Common myeloid progenitor, CD34-positive (primary cell): ENCODE data around the gene WDR88.
A peak's percentile ranks its signal among the peaks of the same experiment; 100 is the strongest.
"Not testable (repeated sequence)": the region's sequence is repeated elsewhere in the genome, so short reads cannot be mapped to it uniquely, and the experiment has no call there.

Experiments used
- CTCF ChIA-PET: fragments of 350-600 bp; sonication (Branson Sonifier 250); formaldehyde crosslinking; loops from one replicate; lab custom pipeline; 2021; ENCODE audit warnings: antibody characterized with exemption; lab: Charles Lee
- POLR2A ChIA-PET: fragments of 350-600 bp; sonication (Branson Sonifier 250); formaldehyde crosslinking; loops from one replicate; lab custom pipeline; 2021; ENCODE audit warnings: antibody characterized with exemption; lab: Charles Lee
- DNase-seq, 3 donors: peaks; one replicate each; pipeline versions ENCODE4 v3.0.0 to v3.0.0-alpha.2; 2013
- H3K27ac ChIP-seq, 2 experiments: 1 replicate in 1 of 2; 2 replicates in 1 of 2; pipeline ENCODE4 v1.7.0; 2013; ENCODE audit warnings: inconsistent platforms in 2 of 2, low read length in 2 of 2, mild to moderate bottlenecking in 2 of 2, low read depth in 1 of 2, moderate library complexity in 1 of 2; ENCODE audit not compliant: severe bottlenecking in 2 of 2, insufficient read depth in 1 of 2, poor library complexity in 1 of 2
- H3K27me3 ChIP-seq, 5 experiments: replicated peaks in 2 of 5; 1 replicate in 3 of 5; 2 replicates in 2 of 5; pipeline versions ENCODE4 v1.6.1 to v1.7.0; 2013; ENCODE audit warnings: low read length in 4 of 5, mild to moderate bottlenecking in 2 of 5, moderate library complexity in 2 of 5, inconsistent platforms in 1 of 5; ENCODE audit not compliant: insufficient read depth in 5 of 5, control insufficient read depth in 4 of 5
- H3K36me3 ChIP-seq, 4 experiments: 1 replicate in 2 of 4; 2 replicates in 2 of 4; pipeline versions ENCODE4 v1.6.1 to v1.7.0; 2013; ENCODE audit warnings: low read length in 3 of 4, control low read depth in 1 of 4, mild to moderate bottlenecking in 1 of 4; ENCODE audit not compliant: control insufficient read depth in 4 of 4, insufficient read depth in 4 of 4
- H3K4me1 ChIP-seq, 4 experiments: 1 replicate in 3 of 4; 2 replicates in 1 of 4; pipeline versions ENCODE4 v1.6.1 to v1.7.1; 2013; ENCODE audit warnings: low read length in 3 of 4, mild to moderate bottlenecking in 3 of 4, control low read depth in 1 of 4, inconsistent platforms in 1 of 4, moderate library complexity in 1 of 4; ENCODE audit not compliant: control insufficient read depth in 4 of 4, insufficient read depth in 4 of 4; ENCODE audit errors: control extremely low read depth in 1 of 4
- H3K4me3 ChIP-seq, 7 experiments: 1 replicate in 4 of 7; 2 replicates in 3 of 7; pipeline versions ENCODE4 v1.5.1 to v1.7.0; 2013; ENCODE audit warnings: mild to moderate bottlenecking in 7 of 7, low read length in 6 of 7, moderate library complexity in 6 of 7, inconsistent platforms in 2 of 7, low read depth in 2 of 7, control low read depth in 1 of 7; ENCODE audit not compliant: insufficient read depth in 4 of 7, control insufficient read depth in 1 of 7; ENCODE audit errors: extremely low read depth in 1 of 7
- H3K9me3 ChIP-seq, 5 experiments: 1 replicate in 4 of 5; 2 replicates in 1 of 5; pipeline versions ENCODE4 v1.6.1 to v1.7.1; 2013; ENCODE audit warnings: low read length in 4 of 5, mild to moderate bottlenecking in 2 of 5, inconsistent platforms in 1 of 5, low read depth in 1 of 5, moderate library complexity in 1 of 5; ENCODE audit not compliant: control insufficient read depth in 4 of 5, insufficient read depth in 2 of 5; ENCODE audit errors: control extremely low read depth in 1 of 5
- WGBS: methylation state at CpG from one replicate; pipeline ENCODE4 v1.1.5; 2013; ENCODE audit not compliant: insufficient coverage; 5-methylcytosine and 5-hydroxymethylcytosine counted together

The WDR88 gene

DNA sequence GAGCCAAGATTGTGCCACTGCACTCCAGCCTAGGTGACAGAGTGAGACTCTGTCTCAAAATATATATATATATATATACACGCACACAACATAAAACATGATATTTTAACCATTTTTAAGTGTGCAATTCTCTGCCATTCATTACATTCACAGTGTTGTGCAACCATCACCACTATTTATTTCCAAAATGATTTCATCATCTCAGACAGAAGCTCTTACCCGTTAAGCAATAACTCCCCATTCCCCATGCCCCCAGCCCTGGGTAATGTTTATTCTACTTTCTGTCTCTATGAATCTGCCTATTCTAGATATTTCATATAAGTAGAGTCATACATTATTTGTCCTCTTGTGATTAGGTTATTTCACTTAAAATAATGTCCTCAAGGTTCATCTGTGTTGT is 20.3 kb downstream of the WDR88 start:
- ChIA-PET POLR2A (interaction anchor here (0.7 kb wide), 2 partner anchors 24 to 109 kb away, joined by 3 read pairs; no protein-coding TSS in a partner anchor), CTCF (interaction anchor here (1.5 to 1.8 kb wide), 3 partner anchors 8 to 26 kb away, joined by 3 to 10 read pairs (median 5); no protein-coding TSS in a partner anchor)
- Histone ChIP-seq H3K36me3 (no peaks in the 10 kb centered on the region), H3K4me1 (peaks cover 0 to 8% (median 0%) of the 10 kb centered on the region in 4 experiments), H3K27me3 (no peaks in the 10 kb centered on the region), H3K9me3 (no peaks in the 10 kb centered on the region), H3K4me3 (no peak overlapping the region), H3K27ac (no peak overlapping the region)
- DNase-seq = no peak
- no CpG with 5 or more reads among the region's 2 CpGs for WGBS

DNA sequence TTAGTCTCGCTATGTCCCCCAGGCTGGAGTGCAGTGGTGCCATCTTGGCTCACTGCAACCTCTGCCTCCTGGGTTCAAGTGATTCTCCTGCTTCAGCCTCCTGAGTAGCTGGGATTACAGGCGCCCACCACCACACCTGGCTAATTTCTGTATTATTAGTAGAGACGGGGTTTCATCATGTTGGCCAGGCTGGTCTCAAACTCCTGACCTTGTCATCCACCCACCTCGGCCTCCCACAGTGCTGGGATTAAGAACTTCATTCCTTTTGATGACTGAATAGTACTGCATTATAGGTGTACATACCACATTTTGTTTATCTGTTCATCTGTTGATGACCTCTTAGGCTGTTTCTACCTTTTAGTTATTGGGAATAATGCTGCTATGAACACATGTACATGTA is 20.7 kb downstream of the WDR88 start:
- not testable (repeated sequence) for H3K27ac ChIP-seq, H3K4me1 ChIP-seq, H3K9me3 ChIP-seq, DNase-seq, H3K36me3 ChIP-seq, H3K27me3 ChIP-seq, H3K4me3 ChIP-seq
- WGBS = 100% methylated on average over 1 of the region's 4 CpGs
- ChIA-PET CTCF (interaction anchor here (1.3 to 1.8 kb wide), 2 partner anchors 8 to 11 kb away, joined by 3 to 10 read pairs; no protein-coding TSS in a partner anchor), POLR2A (interaction anchor here (0.7 kb wide), 2 partner anchors 24 to 108 kb away, joined by 3 read pairs; no protein-coding TSS in a partner anchor)

DNA sequence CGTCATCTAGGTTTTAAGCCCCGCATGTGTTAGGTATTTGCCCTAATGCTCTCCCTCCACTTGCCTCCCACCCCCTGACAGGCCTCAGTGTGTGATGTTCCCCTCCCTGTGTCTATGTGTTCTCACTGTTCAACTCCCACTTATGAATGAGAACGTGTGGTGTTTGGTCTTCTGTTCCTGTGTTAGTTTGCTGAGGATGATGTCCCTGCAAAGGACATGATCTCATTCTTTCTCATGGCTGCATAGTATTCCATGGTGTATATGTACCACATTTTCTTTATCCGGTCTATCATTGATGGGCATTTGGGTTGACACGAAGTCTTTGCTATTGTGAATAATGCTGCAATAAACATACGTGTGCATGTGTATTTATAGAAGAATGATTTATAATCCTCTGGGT is 22.4 kb downstream of the WDR88 start:
- DNase-seq, H3K36me3 ChIP-seq, H3K27ac ChIP-seq, CTCF ChIA-PET, H3K4me3 ChIP-seq, POLR2A ChIA-PET, H3K27me3 ChIP-seq, H3K9me3 ChIP-seq: not testable (repeated sequence)
- 100% methylated on average over 3 of the region's 6 CpGs for WGBS
- H3K4me1 ChIP-seq = peaks cover 0 to 24% (median 10%) of the 10 kb centered on the region in 4 experiments

DNA sequence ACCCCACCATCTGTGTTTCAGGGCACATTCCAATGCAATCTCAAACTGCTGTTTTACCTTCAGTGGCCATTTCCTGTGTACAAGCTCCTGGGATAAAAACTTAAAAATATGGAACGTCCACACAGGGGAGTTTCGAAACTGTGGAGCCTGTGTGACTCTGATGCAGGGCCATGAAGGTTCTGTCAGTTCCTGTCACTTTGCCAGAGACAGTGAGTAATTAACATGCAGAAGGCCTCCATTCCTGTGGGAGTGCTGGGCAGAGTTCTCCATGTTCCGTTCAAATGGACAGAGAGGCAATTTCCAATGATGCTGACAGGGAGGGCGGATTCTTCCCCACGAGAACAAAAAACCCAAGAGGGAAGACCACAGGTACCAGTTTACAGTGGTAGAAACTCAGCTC is 24.4 kb downstream of the WDR88 start:
- no peak for DNase-seq
- H3K4me3 ChIP-seq = no peak overlapping the region
- H3K27ac ChIP-seq = no peak overlapping the region
- peaks cover 2 to 38% (median 24%) of the 10 kb centered on the region in 4 experiments for H3K4me1 ChIP-seq
- no peaks in the 10 kb centered on the region for H3K9me3 ChIP-seq
- ChIA-PET POLR2A (no interaction called here), CTCF (interaction anchor here (1.0 to 2.3 kb wide), 6 partner anchors 12 to 35 kb away, joined by 3 to 10 read pairs (median 4); no protein-coding TSS in a partner anchor)
- 78% methylated on average over 5 of the region's 5 CpGs for WGBS
- H3K27me3 ChIP-seq = no peaks in the 10 kb centered on the region
- H3K36me3 ChIP-seq = no peaks in the 10 kb centered on the region

DNA sequence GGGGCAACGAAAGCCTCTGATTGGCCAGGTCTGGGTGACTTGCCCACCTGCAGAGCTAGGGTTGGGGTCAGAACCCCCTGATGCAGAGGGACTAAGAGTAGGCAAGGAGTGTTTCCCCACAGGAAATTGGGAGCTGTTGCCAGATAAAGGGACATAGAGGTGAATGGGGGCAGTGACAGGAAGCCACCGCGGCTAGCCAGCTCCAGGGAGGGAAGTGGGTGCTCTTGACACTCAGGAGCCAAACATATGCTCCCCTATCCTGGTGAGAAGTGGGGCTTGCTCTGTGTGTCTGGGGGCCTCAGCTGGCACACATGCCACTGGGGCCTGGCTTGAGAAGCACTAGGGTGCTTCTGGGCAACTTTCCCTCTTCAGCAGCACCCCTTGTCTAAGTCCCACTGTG is 26.0 kb downstream of the WDR88 start:
- H3K27me3 ChIP-seq = no peaks in the 10 kb centered on the region
- peaks cover 2 to 46% (median 27%) of the 10 kb centered on the region in 4 experiments for H3K4me1 ChIP-seq
- H3K27ac ChIP-seq = no peak overlapping the region
- WGBS = 86% methylated on average over 1 of the region's 3 CpGs
- no peaks in the 10 kb centered on the region for H3K9me3 ChIP-seq
- CTCF ChIA-PET = interaction anchor here (1.5 to 5.7 kb wide), 2 partner anchors 20 to 23 kb away, joined by 3 to 47 read pairs; no protein-coding TSS in a partner anchor
- peak overlapping the region in 2 of 7 experiments; percentile 20 to 38 for H3K4me3 ChIP-seq
- POLR2A ChIA-PET = interaction anchor here (0.7 to 2.0 kb wide), 3 partner anchors 19 to 1011 kb away, joined by 3 to 7 read pairs (median 4); no protein-coding TSS in a partner anchor
- no peaks in the 10 kb centered on the region for H3K36me3 ChIP-seq
- DNase-seq = peak in 1 of 3 donors; percentile 31

DNA sequence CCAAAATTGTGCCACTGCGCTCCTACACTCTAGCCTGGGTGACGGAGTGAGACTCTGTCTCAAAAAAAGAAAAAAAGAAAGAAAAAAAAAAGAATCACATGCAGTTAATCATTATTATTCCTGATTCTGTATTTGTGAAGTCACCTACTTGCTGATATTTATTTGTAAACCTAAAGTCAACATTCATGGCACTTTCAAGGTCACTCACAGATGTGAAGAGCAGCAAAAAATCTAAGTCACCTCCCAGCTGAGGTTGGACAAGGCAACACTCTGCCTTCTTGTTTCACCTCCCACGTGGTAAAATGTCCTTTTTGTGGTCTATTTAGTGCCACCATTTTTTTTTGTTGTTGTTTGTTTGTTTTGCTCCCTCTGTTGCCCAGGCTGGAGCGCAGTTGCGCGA is 26.5 kb downstream of the WDR88 start:
- CTCF ChIA-PET = interaction anchor here (1.0 to 5.7 kb wide), 3 partner anchors 19 to 26 kb away, joined by 3 to 47 read pairs (median 5); no protein-coding TSS in a partner anchor
- 86% methylated on average over 1 of the region's 6 CpGs for WGBS
- Histone ChIP-seq H3K9me3 (no peaks in the 10 kb centered on the region), H3K4me3 (no peak overlapping the region), H3K36me3 (no peaks in the 10 kb centered on the region), H3K27me3 (no peaks in the 10 kb centered on the region), H3K27ac (no peak overlapping the region), H3K4me1 (peaks cover 2 to 46% (median 27%) of the 10 kb centered on the region in 4 experiments)
- POLR2A ChIA-PET = interaction anchor here (0.7 to 2.0 kb wide), 2 partner anchors 18 to 1010 kb away, joined by 4 to 7 read pairs; no protein-coding TSS in a partner anchor
- no peak for DNase-seq

DNA sequence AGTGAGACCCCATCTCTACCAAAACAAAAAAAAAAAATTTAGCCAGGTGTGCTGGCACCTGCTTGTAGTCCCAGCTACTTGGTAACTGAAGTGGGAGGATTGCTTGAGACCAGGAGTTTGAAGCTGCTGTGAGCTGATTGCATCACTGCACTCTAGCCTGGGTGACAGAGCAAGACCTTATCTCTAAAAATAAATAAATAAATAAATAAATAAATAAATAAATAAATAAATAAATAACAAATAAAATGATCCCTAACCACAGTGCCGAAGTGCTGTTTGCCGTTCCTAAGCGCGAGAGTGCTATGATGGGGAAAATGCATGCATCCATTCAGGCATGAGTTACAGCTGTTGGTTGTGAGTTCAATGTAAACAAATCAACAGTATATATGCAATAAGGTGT is 27.2 kb downstream of the WDR88 start:
- no peak for DNase-seq
- Histone ChIP-seq H3K9me3 (no peaks in the 10 kb centered on the region), H3K27ac (no peak overlapping the region), H3K27me3 (no peaks in the 10 kb centered on the region), H3K4me1 (peaks cover 2 to 52% (median 27%) of the 10 kb centered on the region in 4 experiments), H3K36me3 (no peaks in the 10 kb centered on the region), H3K4me3 (no peak overlapping the region)
- POLR2A ChIA-PET = interaction anchor here (2.0 kb wide), 2 partner anchors 17 to 143 kb away, joined by 5 to 7 read pairs; partner anchors contain the start of gene CEBPA
- CTCF ChIA-PET = interaction anchor here (1.0 to 5.7 kb wide), 4 partner anchors 15 to 25 kb away, joined by 3 to 47 read pairs (median 5); no protein-coding TSS in a partner anchor
- no CpG with 5 or more reads among the region's 4 CpGs for WGBS
